GM12891 (cell line): ENCODE results near the gene CCDC69.
"Not testable (repeated sequence)": the region's sequence is repeated elsewhere in the genome, so short reads cannot be mapped to it uniquely, and the experiment has no call there.

Source experiments
- DNase-seq: peaks from one replicate; pipeline ENCODE4 v3.0.0; 2011; ENCODE audit warnings: low spot score; ENCODE audit not compliant: insufficient read length
- FAIRE-seq: peaks from 2 replicates; lab custom pipeline; 2011; peaks lifted over from hg19 to GRCh38; lab: Jason Lieb, UNC
- PAX5 ChIP-seq: IDR thresholded peaks from 2 replicates; pipeline ENCODE4 v1.6.1; 2011; ENCODE audit warnings: low read length, moderate library complexity, mild to moderate bottlenecking; ENCODE audit not compliant: insufficient read depth, severe bottlenecking
- POLR2A ChIP-seq: IDR thresholded peaks from 2 replicates; pipeline ENCODE4 v1.6.1; 2011; ENCODE audit warnings: low read depth, low read length, control low read depth
- POLR2AphosphoS5 ChIP-seq: IDR thresholded peaks from 2 replicates; pipeline ENCODE4 v1.6.1; 2011; ENCODE audit warnings: low read depth, low read length, control low read depth
- POU2F2 ChIP-seq: IDR thresholded peaks from 2 replicates; pipeline ENCODE4 v1.6.1; 2011; ENCODE audit warnings: low read depth, mild to moderate bottlenecking, control low read depth, low read length, moderate library complexity
- SPI1 ChIP-seq: IDR thresholded peaks from 2 replicates; pipeline ENCODE4 v1.6.1; 2011; ENCODE audit warnings: low read depth, low read length, control low read depth
- TAF1 ChIP-seq: IDR thresholded peaks from 2 replicates; pipeline ENCODE4 v1.6.1; 2011; ENCODE audit warnings: low read depth, low read length, control low read depth

The CCDC69 gene

GRCh38 chr5:151238303-151238741 lies 14.4 kb upstream of the CCDC69 start:
- DNase-seq: no peak
- TF ChIP-seq POU2F2 (peak; percentile 57; the same call in 1 of the 2 replicates), POLR2AphosphoS5 (no peak)
- FAIRE-seq: peak; percentile 88

DNA sequence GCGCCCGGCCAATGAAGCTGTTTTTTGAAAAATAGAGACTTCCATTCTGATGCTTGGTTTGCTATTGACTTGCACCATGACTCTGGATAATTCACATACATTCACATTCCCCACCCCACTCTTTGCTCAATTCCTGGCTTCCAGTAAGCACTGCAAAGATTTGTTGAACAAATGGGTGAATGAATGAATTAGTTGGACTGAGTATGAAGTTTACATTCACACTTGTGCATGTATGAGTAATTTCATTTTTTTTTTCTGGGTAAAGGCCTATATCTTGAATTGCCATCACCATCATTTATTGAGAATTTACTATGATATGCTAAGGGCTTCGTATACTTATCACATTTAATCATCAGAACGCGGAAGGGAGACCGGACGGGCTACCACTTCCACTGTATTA lies 13.8 kb upstream of the CCDC69 start:
- DNase-seq (no peak), FAIRE-seq (peak; percentile 74)
- TF ChIP-seq PAX5: no peak
- TF ChIP-seq POU2F2: no peak
- TF ChIP-seq POLR2A: no peak
- no peak for TF ChIP-seq TAF1
- no peak for TF ChIP-seq SPI1
- no peak for TF ChIP-seq POLR2AphosphoS5

- no peak for FAIRE-seq
- no peak for TF ChIP-seq POLR2A
- no peak for TF ChIP-seq SPI1
- no peak for TF ChIP-seq POLR2AphosphoS5
- no peak for TF ChIP-seq POU2F2
- TF ChIP-seq TAF1: no peak
- no peak for TF ChIP-seq PAX5
These were observed 13.0 kb upstream of the CCDC69 start for GRCh38 chr5:151236888-151237287.

GRCh38 chr5:151235239-151235571 lies 11.3 kb upstream of the CCDC69 start:
- DNase-seq, FAIRE-seq: not testable (repeated sequence)

More at GRCh38 chr5:151236888-151237287, 13.0 kb upstream of the CCDC69 start:
- no peak for DNase-seq

DNA sequence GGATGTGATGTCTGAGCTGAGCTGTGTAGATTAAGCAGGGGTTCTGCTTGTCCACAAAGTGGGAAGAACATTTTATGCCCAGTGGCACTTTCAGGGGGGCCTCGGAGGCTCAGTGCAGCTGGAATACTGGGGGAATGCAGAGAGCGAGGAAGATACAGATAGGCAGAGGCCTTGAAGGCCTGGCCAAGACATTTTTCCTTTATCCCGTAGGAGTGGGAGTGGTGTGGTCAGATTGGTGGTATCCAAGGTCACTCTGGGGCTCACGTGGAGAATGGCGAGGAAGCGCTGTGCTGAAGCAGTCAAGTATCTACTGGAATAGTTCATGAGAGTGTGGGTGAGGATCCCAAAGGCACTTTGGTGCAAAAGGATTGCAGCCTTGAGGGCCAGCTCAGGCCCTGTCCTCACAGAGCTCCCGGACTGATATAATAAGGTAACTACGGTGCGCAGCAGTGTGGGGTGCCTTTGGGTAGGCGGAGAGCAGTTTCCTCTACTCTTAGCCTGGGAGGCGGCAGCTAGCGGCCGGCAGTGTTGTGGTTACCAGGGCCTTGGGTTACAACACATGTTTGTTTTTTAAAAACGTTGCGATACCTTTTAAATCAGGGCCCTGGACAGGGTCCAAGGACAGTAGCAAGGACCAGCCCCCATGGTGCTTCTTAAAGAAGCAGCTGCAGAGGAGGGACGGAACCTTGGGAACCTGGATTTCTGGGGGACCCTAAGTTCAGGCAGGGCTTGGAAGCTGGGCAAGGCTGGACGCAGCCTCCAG lies 10.8 kb upstream of the CCDC69 start:
- peak; percentile 94 for FAIRE-seq
- TF ChIP-seq POLR2AphosphoS5 (no peak), POLR2A (no peak), POU2F2 (peak; percentile 61; the same call in 1 of the 2 replicates), TAF1 (peak; percentile 45; the same call in 1 of the 2 replicates)
- peak; percentile 53 for DNase-seq

- no peak for TF ChIP-seq POU2F2
- no peak for TF ChIP-seq PAX5
- TF ChIP-seq POLR2AphosphoS5: no peak
- no peak for TF ChIP-seq SPI1
- no peak for TF ChIP-seq POLR2A
- TF ChIP-seq TAF1: no peak; the same call in 1 of the 2 replicates
- DNase-seq (peak; percentile 39), FAIRE-seq (peak; percentile 89)
These were observed 9.8 kb upstream of the CCDC69 start for GRCh38 chr5:151233616-151234085.

DNA sequence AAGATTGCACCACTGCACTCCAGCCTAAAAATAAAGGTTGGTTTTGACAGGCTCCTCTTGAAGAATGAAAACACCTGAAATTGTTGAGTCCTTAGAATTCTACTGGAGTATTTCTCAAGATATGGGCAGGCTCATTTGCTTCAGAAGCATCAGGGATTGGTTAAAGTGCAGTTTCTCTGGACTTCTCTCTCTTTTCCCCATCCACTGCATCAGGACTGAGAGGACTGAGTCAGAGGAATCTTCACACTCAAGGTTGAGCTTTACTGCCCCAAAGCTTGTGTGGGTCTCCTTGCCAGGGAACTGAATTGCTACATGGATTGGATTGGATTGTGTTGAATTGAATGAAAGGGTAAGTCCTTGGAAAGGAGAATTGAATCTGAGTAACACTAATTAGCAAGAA lies 7.5 kb upstream of the CCDC69 start:
- TF ChIP-seq POU2F2: no peak
- TF ChIP-seq SPI1: no peak
- no peak for TF ChIP-seq TAF1
- no peak for TF ChIP-seq POLR2AphosphoS5
- no peak for TF ChIP-seq PAX5
- TF ChIP-seq POLR2A: no peak
- FAIRE-seq: peak; percentile 57
- no peak for DNase-seq

DNA sequence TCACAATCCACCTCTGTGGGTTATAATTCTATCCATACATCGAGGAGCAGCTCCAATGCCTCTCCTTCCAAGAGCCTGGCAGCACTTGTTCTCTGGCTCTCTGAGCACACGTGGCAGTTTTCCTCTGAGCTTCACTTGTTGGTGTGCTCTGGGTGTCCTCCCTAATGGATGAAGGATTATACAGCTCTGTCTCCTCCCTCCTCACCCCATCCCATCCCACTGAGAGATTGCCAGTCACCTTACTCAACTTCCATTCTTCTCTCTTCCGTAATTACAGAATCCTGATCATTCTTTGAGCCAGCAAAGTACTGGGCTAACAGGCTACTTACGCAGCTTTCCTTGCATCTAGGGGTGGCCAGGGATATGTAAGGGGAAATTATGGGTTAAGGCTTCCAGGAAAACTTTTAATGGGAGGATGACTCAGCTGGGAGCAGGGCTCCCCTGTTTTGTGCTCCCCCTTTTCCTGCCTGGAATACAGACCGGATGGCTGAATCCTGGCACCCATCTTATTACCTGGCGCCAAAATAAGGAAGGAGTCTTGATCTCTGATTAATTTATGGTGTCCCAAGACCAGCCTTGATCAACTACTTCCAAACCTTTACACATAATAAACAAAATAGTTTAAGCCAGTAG lies 6.3 kb upstream of the CCDC69 start:
- no peak for TF ChIP-seq POU2F2
- TF ChIP-seq POLR2AphosphoS5: no peak
- no peak for TF ChIP-seq SPI1
- no peak for TF ChIP-seq TAF1
- TF ChIP-seq POLR2A: no peak
- no peak for TF ChIP-seq PAX5
- FAIRE-seq (no peak), DNase-seq (no peak)

GRCh38 chr5:151228986-151229385 lies 5.1 kb upstream of the CCDC69 start:
- no peak for FAIRE-seq
- DNase-seq: no peak
- no peak for TF ChIP-seq PAX5
- TF ChIP-seq POU2F2: no peak
- no peak for TF ChIP-seq POLR2A
- TF ChIP-seq SPI1: no peak
- TF ChIP-seq TAF1: no peak
- TF ChIP-seq POLR2AphosphoS5: no peak

GRCh38 chr5:151227918-151228447 lies 4.1 kb upstream of the CCDC69 start:
- TF ChIP-seq POLR2AphosphoS5 (no peak), POLR2A (no peak), PAX5 (no peak), TAF1 (no peak), SPI1 (no peak), POU2F2 (no peak)
- no peak for FAIRE-seq

More at GRCh38 chr5:151227918-151228447, 4.1 kb upstream of the CCDC69 start:
- no peak for DNase-seq
